ENCODE measurements around the gene SPDYE2.
"Not testable (repeated sequence)": the region's sequence is repeated elsewhere in the genome, so short reads cannot be mapped to it uniquely, and the experiment has no call there.

DNA sequence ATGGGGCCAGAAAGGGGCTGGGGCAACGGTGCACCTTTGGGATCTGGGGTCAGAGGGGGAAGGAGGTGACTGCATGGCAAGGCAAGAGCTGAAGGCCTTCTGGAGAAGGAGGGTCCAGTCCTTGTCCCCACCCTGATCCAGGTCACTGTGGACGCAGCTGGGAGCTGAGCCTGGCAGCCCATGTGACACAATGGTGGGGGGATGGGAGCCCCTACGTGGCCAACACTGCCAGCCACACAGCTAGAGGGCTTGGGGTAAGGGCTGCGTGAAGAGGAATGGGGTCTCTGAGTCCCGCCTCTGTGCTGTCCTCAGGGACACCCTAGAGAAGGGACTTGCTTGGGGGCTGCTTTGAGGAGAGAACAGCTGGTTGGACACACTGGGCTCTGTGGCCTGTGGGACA, 30.7 kb downstream of the SPDYE2 start:
- TF ChIP-seq, protein P1, sequence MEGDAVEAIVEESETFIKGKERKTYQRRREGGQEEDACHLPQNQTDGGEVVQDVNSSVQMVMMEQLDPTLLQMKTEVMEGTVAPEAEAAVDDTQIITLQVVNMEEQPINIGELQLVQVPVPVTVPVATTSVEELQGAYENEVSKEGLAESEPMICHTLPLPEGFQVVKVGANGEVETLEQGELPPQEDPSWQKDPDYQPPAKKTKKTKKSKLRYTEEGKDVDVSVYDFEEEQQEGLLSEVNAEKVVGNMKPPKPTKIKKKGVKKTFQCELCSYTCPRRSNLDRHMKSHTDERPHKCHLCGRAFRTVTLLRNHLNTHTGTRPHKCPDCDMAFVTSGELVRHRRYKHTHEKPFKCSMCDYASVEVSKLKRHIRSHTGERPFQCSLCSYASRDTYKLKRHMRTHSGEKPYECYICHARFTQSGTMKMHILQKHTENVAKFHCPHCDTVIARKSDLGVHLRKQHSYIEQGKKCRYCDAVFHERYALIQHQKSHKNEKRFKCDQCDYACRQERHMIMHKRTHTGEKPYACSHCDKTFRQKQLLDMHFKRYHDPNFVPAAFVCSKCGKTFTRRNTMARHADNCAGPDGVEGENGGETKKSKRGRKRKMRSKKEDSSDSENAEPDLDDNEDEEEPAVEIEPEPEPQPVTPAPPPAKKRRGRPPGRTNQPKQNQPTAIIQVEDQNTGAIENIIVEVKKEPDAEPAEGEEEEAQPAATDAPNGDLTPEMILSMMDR (conservative IDR thresholded peaks at IDR 0.05; ENCODE audit: low read length) = not testable (repeated sequence)
- not testable (repeated sequence) for TF ChIP-seq EZH2phosphoT487 (IDR thresholded peaks at IDR 0.05; ENCODE audit: borderline replicate concordance, low read depth, low read length)
